Stimulated activated naive CD8-positive, alpha-beta T cell treated with anti-CD3 and anti-CD28 coated beads, Interleukin-15, amount 100 ng/mL, for 72 hours (primary cell): Measurements from ENCODE around the gene ZC3HAV1.
A peak's percentile ranks its signal among the peaks of the same experiment; 100 is the strongest.
"Not testable (repeated sequence)": the region's sequence is repeated elsewhere in the genome, so short reads cannot be mapped to it uniquely, and the experiment has no call there.

ENCODE experiments used
- ATAC-seq: fragments of 150-1000 bp; cut with Tn5 transposase; 2 replicates; pipeline ENCODE4 v1.10.0; 2021; ENCODE audit warnings: mild to moderate bottlenecking, moderate library complexity
- DNase-seq, 2 donors: peaks; one replicate each; pipeline ENCODE4 v3.0.0; 2021 to 2022
- H3K27ac Mint-ChIP-seq, 2 donors: one replicate each; pipeline ENCODE4 v1.8.0; 2022; ENCODE audit warnings: mild to moderate bottlenecking in 2 of 2, mixed read lengths in 2 of 2, moderate library complexity in 2 of 2
- H3K27me3 Mint-ChIP-seq: one replicate; pipeline ENCODE4 v1.8.0; 2022; ENCODE audit warnings: mixed read lengths
- H3K4me1 Mint-ChIP-seq: one replicate; pipeline ENCODE4 v1.8.0; 2022; ENCODE audit warnings: mild to moderate bottlenecking, mixed read lengths
- H3K4me3 Mint-ChIP-seq, 2 donors: one replicate each; pipeline ENCODE4 v1.8.0; 2022; ENCODE audit warnings: mild to moderate bottlenecking in 2 of 2, mixed read lengths in 2 of 2, moderate library complexity in 1 of 2
- H3K9me3 Mint-ChIP-seq, 2 donors: one replicate each; pipeline ENCODE4 v1.8.0; 2022; ENCODE audit warnings: mixed read lengths in 2 of 2

ZC3HAV1 gene

DNA sequence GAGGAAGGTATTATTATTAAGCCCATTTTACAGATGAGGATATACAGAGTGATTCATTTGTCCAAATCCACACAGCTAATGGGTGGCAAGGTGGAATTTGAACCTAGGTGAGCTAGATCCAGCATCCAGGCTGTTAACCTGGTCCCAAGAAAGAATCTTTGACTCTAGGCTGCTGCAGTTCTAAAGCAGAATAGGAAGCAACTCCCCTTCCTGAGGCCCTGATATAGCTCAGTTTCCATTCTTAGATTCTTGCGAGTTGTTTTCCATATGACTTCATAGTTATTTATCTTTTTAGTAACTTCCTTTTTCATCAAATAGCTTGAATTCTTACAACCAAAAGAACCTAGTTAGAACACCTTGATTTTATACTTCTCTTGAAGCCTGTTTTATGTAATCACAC lies 49.6 kb downstream of the ZC3HAV1 start:
- Mint-ChIP-seq H3K27ac (peak overlapping the region; percentile 60 to 65), H3K27me3 (no peaks in the 10 kb centered on the region)

DNA sequence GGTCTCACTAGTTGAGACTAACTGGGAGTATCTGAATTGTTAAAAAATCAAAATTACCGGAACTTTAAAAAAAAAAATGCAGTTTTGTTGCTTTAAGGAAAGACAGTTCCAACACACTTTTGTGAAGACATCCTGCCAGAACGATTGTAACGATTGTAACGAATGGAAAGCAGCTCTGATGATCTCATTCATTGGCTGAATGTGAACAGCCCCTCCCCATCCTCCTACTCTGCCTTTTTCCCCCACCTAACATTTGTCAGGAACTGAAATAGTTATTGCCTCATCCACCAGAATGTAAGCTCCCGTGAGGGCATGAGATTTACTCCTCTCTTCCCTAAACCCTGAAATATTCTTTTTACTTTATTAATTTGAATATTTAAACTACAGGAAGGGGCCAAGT lies 50.6 kb downstream of the ZC3HAV1 start:
- ATAC-seq = no peak
- no peak overlapping the region for H3K4me3 Mint-ChIP-seq
- DNase-seq = no peak
- no peaks in the 10 kb centered on the region for H3K9me3 Mint-ChIP-seq
- H3K27ac Mint-ChIP-seq = peak overlapping the region in 1 of 2 donors; percentile 80
- H3K27me3 Mint-ChIP-seq = no peaks in the 10 kb centered on the region
- H3K4me1 Mint-ChIP-seq = peaks cover 62% of the 10 kb centered on the region

More for the DNA sequence above, 49.6 kb downstream of the ZC3HAV1 start:
- ATAC-seq (no peak), DNase-seq (no peak)
- Mint-ChIP-seq H3K9me3 (no peaks in the 10 kb centered on the region), H3K4me1 (peaks cover 66% of the 10 kb centered on the region), H3K4me3 (peak overlapping the region; percentile 10 to 32)

DNA sequence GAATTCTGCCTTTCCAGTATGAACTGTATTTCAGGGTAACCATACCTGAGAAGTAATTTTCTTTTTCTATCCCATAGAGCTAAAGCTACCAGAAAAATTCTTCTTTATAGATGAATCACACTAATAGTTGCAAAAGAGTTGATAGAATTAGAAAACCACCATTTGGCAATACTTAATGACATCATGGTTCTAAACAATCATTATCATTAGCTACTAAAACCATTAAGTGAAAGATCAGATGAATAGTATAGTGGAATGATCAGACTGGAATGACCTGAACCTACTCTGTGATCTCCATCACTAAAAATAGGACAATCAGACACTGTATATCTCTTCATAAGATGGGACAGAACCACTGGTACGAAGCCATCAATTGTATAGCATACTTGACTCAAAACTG lies 53.8 kb downstream of the ZC3HAV1 start:
- no peak overlapping the region for H3K27ac Mint-ChIP-seq
- no peaks in the 10 kb centered on the region for H3K9me3 Mint-ChIP-seq
- H3K27me3 Mint-ChIP-seq = no peaks in the 10 kb centered on the region
- peaks cover 34% of the 10 kb centered on the region for H3K4me1 Mint-ChIP-seq
- DNase-seq (no peak), ATAC-seq (no peak)
- H3K4me3 Mint-ChIP-seq = no peak overlapping the region

DNA sequence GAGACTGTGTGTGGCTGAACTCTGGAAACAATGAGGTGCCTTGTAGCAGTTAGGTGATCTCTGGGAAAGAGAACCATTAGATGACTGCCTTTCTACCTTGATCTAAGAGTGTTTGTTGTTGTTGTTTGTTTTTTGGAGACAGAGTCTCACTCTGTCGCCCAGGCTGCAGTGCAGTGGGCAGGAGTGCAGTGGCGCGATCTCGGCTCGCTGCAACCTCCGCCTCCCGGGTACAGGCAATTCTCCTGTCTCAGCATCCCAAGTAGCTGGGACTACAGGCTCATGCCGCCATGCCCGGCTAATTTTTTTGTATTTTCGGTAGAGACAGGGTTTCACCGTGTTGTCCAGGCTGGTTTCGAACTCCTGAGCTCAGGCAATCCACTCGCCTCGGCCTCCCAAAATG lies 54.9 kb downstream of the ZC3HAV1 start:
- not testable (repeated sequence) for ATAC-seq, H3K4me3 Mint-ChIP-seq, DNase-seq, H3K9me3 Mint-ChIP-seq, H3K27me3 Mint-ChIP-seq
- Mint-ChIP-seq H3K27ac (peak overlapping the region in 1 of 2 donors; percentile 63), H3K4me1 (peaks cover 28% of the 10 kb centered on the region)

DNA sequence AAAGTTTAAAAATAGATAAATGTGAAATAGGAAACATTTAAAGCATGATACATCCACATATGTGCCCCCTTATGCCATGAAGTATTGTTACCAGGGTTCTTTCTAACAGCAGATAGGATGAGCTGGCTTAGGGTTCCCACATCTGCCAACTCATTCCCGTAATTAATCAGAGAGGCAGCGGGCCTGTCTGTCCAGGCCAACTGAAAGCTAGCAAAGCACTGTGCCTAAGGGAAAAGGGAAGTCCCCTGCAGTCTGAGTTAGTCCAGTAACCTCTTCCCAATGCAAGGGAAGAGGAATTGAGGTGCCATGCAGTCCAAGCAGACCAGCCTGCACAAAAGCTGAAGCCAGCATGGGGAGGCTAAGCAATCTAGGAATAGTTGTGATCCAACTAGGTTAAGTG lies 55.4 kb downstream of the ZC3HAV1 start:
- Mint-ChIP-seq H3K27ac (peak overlapping the region in 1 of 2 donors; percentile 63), H3K4me1 (peaks cover 33% of the 10 kb centered on the region), H3K27me3 (no peaks in the 10 kb centered on the region), H3K4me3 (no peak overlapping the region), H3K9me3 (no peaks in the 10 kb centered on the region)
- no peak for DNase-seq
- no peak for ATAC-seq

DNA sequence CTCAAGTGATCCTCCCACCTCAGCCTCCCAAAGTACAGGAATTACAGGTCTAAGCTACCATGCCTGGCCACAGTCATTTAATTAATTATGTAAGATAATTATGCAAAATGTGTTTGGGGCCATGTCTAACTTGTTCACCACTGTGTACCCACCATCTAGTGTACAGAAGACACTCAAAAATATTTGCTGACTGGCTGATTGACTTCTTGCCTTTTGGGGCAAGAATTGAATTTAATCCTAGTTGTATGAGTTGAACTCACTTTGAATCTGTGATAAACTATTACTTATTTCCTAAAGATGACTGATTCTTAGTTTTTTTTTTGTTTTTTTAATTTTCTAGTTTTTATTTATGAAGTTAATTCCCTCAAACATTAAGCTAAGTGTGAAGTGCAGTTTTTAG lies 57.9 kb downstream of the ZC3HAV1 start:
- Mint-ChIP-seq H3K4me3 (no peak overlapping the region), H3K9me3 (no peaks in the 10 kb centered on the region), H3K4me1 (peaks cover 46% of the 10 kb centered on the region), H3K27me3 (no peaks in the 10 kb centered on the region), H3K27ac (no peak overlapping the region)
- ATAC-seq (no peak), DNase-seq (no peak)

DNA sequence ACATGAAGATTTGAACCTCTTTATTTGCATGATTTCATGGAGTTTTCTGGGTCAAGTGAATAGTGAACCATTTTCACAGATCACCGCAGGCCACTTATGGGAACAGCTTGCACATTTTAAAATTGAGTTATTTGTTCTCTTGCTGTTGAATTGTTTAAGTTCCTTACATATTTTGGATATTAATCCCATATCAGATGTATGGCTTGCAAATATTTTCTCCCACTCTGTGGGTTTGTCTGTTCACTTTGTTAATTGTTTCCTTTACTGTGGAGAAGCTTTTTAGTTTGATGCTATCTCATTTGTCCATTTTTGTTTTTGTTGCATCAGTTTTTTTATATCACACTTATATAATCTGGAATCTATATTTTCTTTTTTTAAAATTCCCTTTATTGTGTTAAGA lies 59.6 kb downstream of the ZC3HAV1 start:
- no peak for ATAC-seq

DNA sequence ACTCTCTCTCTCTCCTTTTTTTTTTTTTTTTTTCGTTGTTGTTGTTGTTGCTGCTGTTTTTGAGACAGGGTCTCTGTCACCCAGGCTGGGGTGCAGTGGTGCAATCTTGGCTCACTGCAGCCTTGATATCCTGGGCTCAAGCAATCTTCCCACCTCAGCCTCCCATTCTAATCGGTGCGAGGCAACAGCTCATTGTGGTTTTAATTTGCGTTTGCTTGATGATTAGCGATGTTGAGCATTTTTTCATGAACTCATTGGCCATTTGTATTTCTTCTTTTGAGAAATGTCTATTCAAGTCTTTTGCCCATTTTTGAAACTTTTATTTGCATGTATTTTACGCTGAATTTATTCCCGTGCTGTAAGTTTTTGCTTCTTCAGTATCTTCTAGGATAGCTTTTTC lies 60.4 kb downstream of the ZC3HAV1 start:
- H3K9me3 Mint-ChIP-seq = no peaks in the 10 kb centered on the region
- H3K27ac Mint-ChIP-seq = no peak overlapping the region
- H3K4me3 Mint-ChIP-seq = no peak overlapping the region
- DNase-seq (no peak), ATAC-seq (no peak)
- peaks cover 60% of the 10 kb centered on the region for H3K4me1 Mint-ChIP-seq
- no peaks in the 10 kb centered on the region for H3K27me3 Mint-ChIP-seq

More for the DNA sequence above, 59.6 kb downstream of the ZC3HAV1 start:
- peaks cover 58% of the 10 kb centered on the region for H3K4me1 Mint-ChIP-seq
- peak overlapping the region in 1 of 2 donors; percentile 41 for H3K27ac Mint-ChIP-seq
- no peaks in the 10 kb centered on the region for H3K9me3 Mint-ChIP-seq
- no peak for DNase-seq
- no peaks in the 10 kb centered on the region for H3K27me3 Mint-ChIP-seq
- no peak overlapping the region for H3K4me3 Mint-ChIP-seq

DNA sequence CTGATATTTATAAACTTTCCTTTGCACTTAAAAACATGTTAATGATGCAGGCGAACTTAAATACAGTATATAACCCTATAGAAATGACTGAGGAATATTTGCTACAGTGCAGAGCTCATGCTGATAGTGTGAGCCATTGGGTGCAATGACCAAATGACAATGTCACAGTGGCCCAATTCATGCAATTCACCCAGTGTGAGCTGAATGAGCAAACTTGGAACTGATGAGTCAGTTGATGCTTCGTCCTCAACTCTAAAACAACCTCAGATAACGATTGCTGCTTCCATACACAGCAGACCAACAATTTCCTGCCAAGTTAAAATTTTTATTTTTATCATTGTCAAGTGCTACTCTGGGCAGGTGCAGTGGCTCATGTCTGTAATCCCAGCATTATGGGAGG lies 61.5 kb downstream of the ZC3HAV1 start:
- Mint-ChIP-seq H3K27me3 (no peaks in the 10 kb centered on the region), H3K9me3 (no peaks in the 10 kb centered on the region), H3K4me3 (no peak overlapping the region), H3K27ac (peak overlapping the region in 1 of 2 donors; percentile 87), H3K4me1 (peaks cover 69% of the 10 kb centered on the region)
- DNase-seq = peak in 1 of 2 donors; percentile 28
- peak; percentile 86 for ATAC-seq

DNA sequence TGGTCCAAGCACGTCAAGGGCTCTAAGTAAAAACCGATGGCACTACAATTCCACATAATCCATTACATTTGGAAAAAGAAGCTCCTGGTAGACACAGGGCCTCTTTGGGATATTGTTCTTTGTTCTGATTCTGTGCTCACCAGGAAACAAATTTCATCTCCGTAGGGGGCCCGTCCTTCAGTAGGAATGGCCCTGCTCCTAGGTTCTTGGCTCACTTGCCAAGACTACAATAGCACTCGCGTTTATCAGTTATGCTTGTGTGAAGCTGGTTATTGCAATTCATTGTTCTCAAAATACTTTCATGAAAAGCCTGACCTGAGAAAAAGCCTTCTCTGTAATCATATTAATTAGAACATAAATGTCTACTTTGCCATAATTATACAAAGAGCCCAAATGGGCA lies 63.4 kb downstream of the ZC3HAV1 start:
- no peak for ATAC-seq
- H3K4me3 Mint-ChIP-seq = no peak overlapping the region
- no peak overlapping the region for H3K27ac Mint-ChIP-seq

DNA sequence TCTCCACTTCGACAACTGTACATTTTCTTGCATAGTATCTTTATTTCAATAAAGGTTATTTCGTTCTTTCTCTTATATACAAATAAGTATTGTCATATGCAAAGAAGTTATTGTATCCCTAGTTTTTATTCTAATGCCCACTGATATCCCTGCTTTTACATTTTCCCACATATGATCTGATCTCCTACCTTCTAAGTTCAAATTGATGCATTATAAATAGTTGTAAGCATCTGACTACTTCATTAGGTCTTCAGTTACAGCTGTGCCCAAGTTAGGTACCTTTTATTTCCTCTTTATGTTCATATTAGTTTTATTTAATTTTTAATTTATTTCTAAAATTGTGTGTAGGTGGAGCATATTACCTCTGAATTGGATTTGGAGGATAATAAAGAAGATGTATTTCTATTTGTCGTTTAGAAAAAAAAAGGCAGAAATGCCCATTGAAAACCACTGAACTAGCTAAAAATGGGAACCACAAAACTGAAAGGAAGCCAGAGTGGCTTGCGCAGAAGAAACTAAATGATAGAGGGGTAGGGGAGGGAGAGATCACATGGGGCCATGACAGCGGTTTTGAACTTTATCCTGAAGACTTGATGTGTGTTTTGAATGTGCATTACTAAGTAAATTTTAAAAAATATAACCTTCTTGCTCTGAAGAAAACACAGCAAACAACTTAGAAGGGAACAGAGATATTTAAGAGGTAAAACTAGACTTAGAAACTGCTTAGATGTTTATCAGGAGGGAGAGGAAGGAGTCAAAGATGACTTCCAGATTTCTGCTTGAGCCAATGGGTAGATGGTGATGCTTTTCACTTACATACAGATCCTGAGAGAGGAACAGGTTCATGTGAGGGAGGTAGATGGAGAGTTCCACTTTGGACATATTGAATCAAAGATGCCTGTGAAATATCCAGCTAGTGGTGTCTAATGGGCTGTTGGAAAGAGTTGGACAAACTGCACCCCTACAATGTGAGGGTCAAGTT lies 64.4 kb downstream of the ZC3HAV1 start:
- Mint-ChIP-seq H3K9me3 (no peaks in the 10 kb centered on the region), H3K27ac (peak overlapping the region; percentile 29 to 81), H3K27me3 (no peaks in the 10 kb centered on the region), H3K4me1 (peaks cover 77% of the 10 kb centered on the region), H3K4me3 (peak overlapping the region; percentile 14 to 40)
- ATAC-seq = no peak
- DNase-seq = no peak

More for the DNA sequence above, 63.4 kb downstream of the ZC3HAV1 start:
- Mint-ChIP-seq H3K27me3 (no peaks in the 10 kb centered on the region), H3K9me3 (no peaks in the 10 kb centered on the region), H3K4me1 (peaks cover 75% of the 10 kb centered on the region)
- no peak for DNase-seq

DNA sequence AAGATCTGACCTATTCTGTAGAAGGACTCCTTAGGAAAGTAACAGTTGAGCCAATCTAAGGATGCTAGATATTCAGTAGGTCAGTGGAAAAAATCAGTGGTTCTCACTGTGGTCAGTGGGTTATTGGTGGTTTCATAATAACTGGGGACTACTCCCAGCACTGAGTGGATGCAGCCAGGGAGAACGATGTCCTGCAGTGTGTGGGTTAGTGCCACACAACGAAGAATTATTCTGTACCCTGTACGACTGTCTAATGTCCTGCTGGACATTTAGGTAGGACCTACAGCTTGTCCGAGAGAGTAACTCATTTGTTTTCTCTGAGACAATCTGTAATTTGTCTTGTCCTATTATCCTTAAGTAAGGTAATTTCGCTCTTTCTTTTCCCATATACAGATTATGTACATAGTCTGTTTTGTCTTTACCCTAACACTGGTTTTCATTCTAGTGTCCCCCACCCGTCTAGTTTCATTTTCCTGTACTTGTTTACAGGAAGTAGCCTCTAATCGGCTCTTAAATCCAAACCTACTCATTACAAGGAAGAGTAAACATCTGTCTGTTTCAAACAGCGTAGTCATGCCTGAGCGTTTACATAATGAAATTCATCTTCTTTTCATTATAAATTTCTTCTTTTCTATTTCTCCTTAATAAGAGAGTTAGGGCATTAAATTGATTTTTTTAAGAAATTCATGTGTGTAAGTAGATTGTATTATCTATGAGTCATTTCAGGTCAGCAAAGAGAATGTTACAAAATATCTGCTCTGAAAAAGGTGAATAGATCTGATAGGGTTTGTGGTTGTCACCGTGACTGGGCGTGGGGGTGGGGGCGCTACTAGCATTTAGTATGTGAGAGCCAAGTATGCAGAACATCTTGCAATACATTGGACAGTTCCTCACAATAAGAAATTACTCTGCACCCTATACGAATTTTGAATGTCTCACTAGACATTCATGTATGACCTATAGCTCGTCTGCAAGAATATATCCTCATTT lies 65.4 kb downstream of the ZC3HAV1 start:
- Mint-ChIP-seq H3K27me3 (no peaks in the 10 kb centered on the region), H3K4me3 (peak overlapping the region; percentile 26 to 27), H3K27ac (peak overlapping the region in 1 of 2 donors; percentile 64), H3K9me3 (no peaks in the 10 kb centered on the region), H3K4me1 (peaks cover 69% of the 10 kb centered on the region)
- ATAC-seq = peak; percentile 79
- DNase-seq = peak; percentile 53 to 70

DNA sequence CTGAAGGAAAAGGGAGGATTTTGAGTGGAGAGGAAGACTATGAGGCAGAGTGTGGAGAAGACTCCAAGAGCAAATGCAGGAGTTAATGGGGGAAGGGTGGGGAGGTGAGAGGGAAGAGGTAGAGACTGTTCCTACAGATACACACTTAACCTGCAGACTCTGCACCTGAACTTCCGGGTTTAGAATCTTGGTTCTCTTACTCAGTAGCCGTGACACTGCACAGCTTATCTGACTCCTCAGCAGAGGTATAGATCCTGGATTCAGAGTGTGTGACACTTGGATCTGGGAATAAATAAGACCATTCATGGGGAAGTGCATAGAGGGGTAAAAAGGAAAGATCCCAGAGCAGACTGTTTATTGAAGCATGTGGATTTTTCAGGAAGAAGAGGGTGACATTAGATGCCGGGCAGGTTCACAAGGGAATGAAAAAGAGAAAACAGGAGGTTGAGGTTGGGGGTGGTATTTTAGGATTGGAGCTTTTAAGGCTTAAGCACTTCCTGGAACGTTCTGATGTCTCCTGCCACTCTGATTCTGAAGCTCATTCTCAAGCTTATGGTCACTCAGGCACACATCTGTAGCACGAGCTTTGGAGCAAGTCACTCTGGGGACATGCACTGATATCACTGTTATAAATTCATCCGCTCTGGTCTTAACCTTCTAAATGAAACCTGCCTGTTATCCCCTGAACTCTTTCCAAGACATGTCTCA lies 68.0 kb downstream of the ZC3HAV1 start:
- ATAC-seq = peak; percentile 24
- no peak overlapping the region for H3K4me3 Mint-ChIP-seq

DNA sequence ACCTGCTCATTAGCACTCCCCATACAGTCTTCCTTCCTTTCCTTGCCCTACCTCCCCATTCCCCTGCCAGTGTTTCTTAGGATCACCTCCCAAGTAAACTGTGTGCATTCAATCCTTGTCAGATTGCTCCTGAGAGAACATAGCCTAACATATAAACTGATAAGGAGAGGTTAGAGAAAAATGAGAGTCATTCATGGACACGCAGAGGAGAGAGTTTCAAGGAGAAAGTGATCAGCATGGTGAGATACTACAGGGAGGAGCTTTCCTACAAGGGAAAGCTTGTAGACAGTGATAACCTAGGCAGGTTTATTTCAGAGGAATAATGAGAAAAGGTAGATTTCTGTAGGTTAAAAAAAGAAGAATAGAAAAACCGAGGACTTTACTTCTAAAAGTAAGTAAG lies 70.8 kb downstream of the ZC3HAV1 start:
- ATAC-seq (no peak), DNase-seq (no peak)
- H3K4me1 Mint-ChIP-seq = peaks cover 46% of the 10 kb centered on the region
- H3K9me3 Mint-ChIP-seq = no peaks in the 10 kb centered on the region
- no peaks in the 10 kb centered on the region for H3K27me3 Mint-ChIP-seq
- H3K4me3 Mint-ChIP-seq = no peak overlapping the region
- peak overlapping the region in 1 of 2 donors; percentile 54 for H3K27ac Mint-ChIP-seq

More for the DNA sequence above, 68.0 kb downstream of the ZC3HAV1 start:
- Mint-ChIP-seq H3K27ac (no peak overlapping the region), H3K4me1 (peaks cover 54% of the 10 kb centered on the region), H3K27me3 (no peaks in the 10 kb centered on the region), H3K9me3 (no peaks in the 10 kb centered on the region)
- DNase-seq = no peak

DNA sequence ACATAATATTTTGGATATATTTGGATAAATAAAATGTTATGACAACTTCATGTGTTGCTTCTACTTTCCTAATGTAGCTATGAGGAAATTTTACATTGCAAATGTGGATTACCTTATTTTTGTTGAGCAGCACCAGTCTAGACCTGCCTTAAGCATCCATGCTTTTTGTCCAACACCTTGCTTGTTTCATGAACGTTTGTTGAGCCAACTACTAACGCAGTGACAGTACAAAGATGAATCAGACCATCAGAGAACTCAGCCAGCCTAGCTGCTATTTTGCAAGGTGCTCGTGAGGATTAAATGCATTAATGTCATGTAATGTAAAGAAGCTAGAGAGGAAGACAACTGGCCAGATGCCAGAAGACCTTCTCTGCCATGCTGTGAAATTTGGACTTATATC lies 72.6 kb downstream of the ZC3HAV1 start:
- DNase-seq (no peak), ATAC-seq (no peak)
- peak overlapping the region; percentile 18 to 30 for H3K4me3 Mint-ChIP-seq
- H3K27ac Mint-ChIP-seq = no peak overlapping the region
- peaks cover 42% of the 10 kb centered on the region for H3K4me1 Mint-ChIP-seq
- no peaks in the 10 kb centered on the region for H3K27me3 Mint-ChIP-seq
- no peaks in the 10 kb centered on the region for H3K9me3 Mint-ChIP-seq
